Chondrocyte (in vitro differentiated cells): ENCODE results near the gene KLHL13. TPM values are rescaled to one million over a fixed set of nuclear protein-coding genes. Genes with fewer than 3 reads are reported as not detected.

Source experiments
- DNase-seq: peaks from one replicate; pipeline ENCODE4 v3.0.0; 2021; ENCODE audit warnings: mixed read lengths, low spot score
- H3K27ac Mint-ChIP-seq: one replicate; pipeline ENCODE4 v1.8.0; 2021; ENCODE audit warnings: mild to moderate bottlenecking, moderate library complexity, mixed read lengths; ENCODE audit not compliant: unreplicated experiment
- H3K27me3 Mint-ChIP-seq: 2 replicates; pipeline ENCODE4 v1.8.0; 2021; ENCODE audit warnings: low read depth, mixed read lengths
- H3K36me3 Mint-ChIP-seq: 2 replicates; pipeline ENCODE4 v1.8.0; 2021; ENCODE audit warnings: low read depth, mixed read lengths
- H3K4me1 Mint-ChIP-seq: 2 replicates; pipeline ENCODE4 v1.8.0; 2021; ENCODE audit warnings: low read depth, mild to moderate bottlenecking, mixed read lengths
- H3K4me3 Mint-ChIP-seq: one replicate; pipeline ENCODE4 v1.8.0; 2021; ENCODE audit warnings: mild to moderate bottlenecking, moderate library complexity, mixed read lengths; ENCODE audit not compliant: unreplicated experiment
- H3K9me3 Mint-ChIP-seq: 2 replicates; pipeline ENCODE4 v1.8.0; 2021; ENCODE audit warnings: low read depth, mixed read lengths
- CTCF ChIP-seq: fragments of 200-600 bp; sonication (generic); IDR thresholded peaks from 2 replicates; pipeline ENCODE4 v1.5.0; 2021; ENCODE audit warnings: antibody characterized with exemption, mild to moderate bottlenecking, moderate library complexity
- total RNA-seq: library from RNA; stranded (reverse); gene quantifications from 3 replicates; pipeline ENCODE4 v1.2.1, GENCODE V29; 2021

KLHL13 gene
- total RNA-seq, 1 donor from 2014 or later, result 0.45 TPM

DNA sequence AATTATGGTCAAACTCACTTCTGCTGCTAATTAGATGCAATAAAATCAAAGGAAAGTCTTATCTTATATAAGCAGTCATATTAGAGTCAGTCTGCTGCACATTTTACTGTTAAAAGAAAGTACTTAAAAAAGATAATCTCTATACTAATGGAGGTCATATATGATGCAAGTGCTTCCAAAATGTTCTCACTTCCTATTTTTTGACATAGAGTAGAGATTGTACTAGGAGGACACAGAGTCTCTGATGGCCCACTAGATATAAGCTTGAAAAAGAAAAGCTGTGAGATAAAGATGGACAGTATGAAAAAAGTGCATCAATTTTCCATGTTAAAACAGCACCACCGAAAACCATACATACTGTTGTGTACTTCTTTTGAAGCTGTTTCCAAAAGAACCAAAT, 196.9 kb downstream of the KLHL13 start:
- no peak for DNase-seq
- Mint-ChIP-seq H3K4me1 (no peaks in the 10 kb centered on the region), H3K27ac (no peak overlapping the region), H3K27me3 (peaks cover 2% of the 10 kb centered on the region), H3K4me3 (no peak overlapping the region), H3K9me3 (no peaks in the 10 kb centered on the region), H3K36me3 (no peaks in the 10 kb centered on the region)
- TF ChIP-seq CTCF, result no peak

DNA sequence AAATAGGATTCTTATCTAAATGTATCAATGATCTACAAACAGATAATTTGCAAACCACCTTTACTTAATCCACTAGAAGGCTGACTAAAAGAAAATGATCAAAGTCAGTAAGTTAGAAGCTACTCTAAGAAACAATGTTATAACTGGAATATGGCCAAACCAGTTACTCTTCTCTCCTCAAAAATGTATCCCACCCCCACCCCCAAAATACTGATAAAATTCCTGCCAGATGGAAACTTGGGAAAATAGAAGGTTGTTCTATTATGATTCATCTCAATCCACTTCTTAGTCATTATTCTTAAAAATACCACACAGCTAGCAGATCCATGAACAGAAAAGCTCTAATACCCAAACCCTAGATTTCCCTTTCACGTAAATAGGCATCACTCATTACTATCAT, 206.4 kb downstream of the KLHL13 start:
- Mint-ChIP-seq H3K27ac (no peak overlapping the region), H3K9me3 (peaks cover 8% of the 10 kb centered on the region)

DNA sequence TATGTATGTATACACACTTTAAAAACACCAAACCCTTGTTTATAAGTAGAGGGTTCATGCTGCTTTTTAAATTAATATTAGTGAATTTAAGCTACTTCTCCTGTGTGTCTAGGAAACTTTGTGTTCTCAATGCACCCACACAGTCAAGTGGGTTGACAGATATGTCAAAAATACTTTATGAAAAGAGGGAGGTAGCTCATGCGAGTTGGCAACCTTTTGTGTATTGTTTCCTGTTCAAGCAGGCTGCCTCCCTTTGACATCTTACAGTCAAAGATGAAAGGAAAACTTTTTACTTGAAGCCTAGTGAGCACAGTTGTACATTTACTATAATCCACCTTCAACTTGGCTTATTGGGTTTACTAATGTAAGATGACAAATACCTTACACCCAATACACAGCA, 218.4 kb downstream of the KLHL13 start:
- no peak for DNase-seq
- Mint-ChIP-seq H3K4me3 (no peak overlapping the region), H3K27ac (no peak overlapping the region), H3K4me1 (no peaks in the 10 kb centered on the region), H3K36me3 (no peaks in the 10 kb centered on the region), H3K27me3 (no peaks in the 10 kb centered on the region), H3K9me3 (no peaks in the 10 kb centered on the region)
- TF ChIP-seq CTCF, result no peak

More for the DNA sequence above, 206.4 kb downstream of the KLHL13 start:
- Mint-ChIP-seq H3K36me3 (no peaks in the 10 kb centered on the region), H3K4me1 (no peaks in the 10 kb centered on the region), H3K4me3 (no peak overlapping the region), H3K27me3 (no peaks in the 10 kb centered on the region)
- no peak for DNase-seq
- no peak for TF ChIP-seq CTCF

- H3K9me3 Mint-ChIP-seq, result peaks cover 1% of the 10 kb centered on the region
- H3K27me3 Mint-ChIP-seq, result no peaks in the 10 kb centered on the region
- no peaks in the 10 kb centered on the region for H3K4me1 Mint-ChIP-seq
- H3K27ac Mint-ChIP-seq, result no peak overlapping the region
- no peak for DNase-seq
- no peak overlapping the region for H3K4me3 Mint-ChIP-seq
- no peak for TF ChIP-seq CTCF
- no peaks in the 10 kb centered on the region for H3K36me3 Mint-ChIP-seq
These were observed 221.2 kb downstream of the KLHL13 start for GRCh38 chrX:117895418-117895817.

- Mint-ChIP-seq H3K9me3 (peaks cover 7% of the 10 kb centered on the region), H3K36me3 (no peaks in the 10 kb centered on the region), H3K27ac (no peak overlapping the region), H3K27me3 (no peaks in the 10 kb centered on the region), H3K4me3 (no peak overlapping the region), H3K4me1 (no peaks in the 10 kb centered on the region)
- no peak for DNase-seq
- no peak for TF ChIP-seq CTCF
These were observed 224.1 kb downstream of the KLHL13 start for GRCh38 chrX:117892469-117892868.
